GM18867 (cell line): ENCODE measurements around the gene GRK1.

Source experiments
- ATAC-seq: cut with Tn5 transposase; IDR thresholded peaks from one replicate; pipeline ENCODE4 v1.9.1; 2021; ENCODE audit warnings: mild to moderate bottlenecking, moderate library complexity; ENCODE audit not compliant: unreplicated experiment

Gene GRK1

DNA sequence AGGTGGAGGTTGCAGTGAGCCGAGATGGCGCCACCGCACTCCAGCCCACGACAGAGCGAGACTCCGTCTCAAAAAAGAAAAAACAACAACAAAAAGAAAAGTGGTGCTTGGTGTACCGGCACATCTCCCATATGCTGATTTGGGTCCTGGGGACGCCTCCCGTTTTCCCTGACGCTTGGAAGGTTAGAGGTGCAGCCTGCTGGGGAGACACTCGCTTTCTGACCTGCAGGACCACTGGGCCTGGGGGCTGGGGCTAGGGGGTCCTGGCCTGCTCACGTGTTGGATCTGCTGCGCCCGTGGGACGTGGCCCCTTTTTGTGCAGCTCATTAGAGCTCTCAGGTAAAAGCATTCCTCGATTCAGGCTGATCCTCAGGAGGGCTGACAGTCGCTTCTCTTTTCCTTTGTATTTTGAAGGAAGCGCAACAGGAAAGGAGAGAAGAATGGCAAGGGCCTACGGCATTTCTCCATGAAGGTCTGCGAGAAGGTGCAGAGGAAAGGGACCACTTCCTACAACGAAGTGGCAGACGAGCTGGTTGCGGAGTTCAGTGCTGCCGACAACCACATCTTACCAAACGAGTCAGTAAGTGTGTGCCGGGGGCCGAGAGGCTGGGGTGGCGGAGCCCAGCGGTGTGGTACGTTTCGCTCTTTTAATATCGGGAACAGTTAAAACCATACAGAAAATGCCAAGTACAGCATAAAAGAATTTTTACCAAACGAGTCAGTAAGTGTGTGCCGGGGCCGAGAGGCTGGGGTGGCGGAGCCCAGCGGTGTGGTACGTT, 34.1 kb upstream of the GRK1 start:
- ATAC-seq: no peak

DNA sequence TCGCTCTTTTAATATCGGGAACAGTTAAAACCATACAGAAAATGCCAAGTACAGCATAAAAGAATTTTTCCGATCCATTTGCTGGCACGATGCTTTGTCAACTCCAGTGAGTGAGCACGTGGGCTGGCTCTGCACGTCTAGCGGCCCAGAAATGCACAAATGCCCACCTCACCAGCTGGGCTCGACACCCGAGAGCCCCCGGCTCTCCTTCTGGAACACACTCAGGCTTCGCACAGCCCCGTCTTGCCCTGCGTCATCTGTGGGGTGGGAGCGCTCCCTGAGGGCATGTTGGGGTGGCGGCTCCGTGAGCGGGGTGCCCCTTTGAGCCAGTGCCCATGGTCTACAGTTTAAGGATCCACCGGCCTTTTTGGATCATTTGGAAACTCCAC, 33.5 kb upstream of the GRK1 start:
- no peak for ATAC-seq

DNA sequence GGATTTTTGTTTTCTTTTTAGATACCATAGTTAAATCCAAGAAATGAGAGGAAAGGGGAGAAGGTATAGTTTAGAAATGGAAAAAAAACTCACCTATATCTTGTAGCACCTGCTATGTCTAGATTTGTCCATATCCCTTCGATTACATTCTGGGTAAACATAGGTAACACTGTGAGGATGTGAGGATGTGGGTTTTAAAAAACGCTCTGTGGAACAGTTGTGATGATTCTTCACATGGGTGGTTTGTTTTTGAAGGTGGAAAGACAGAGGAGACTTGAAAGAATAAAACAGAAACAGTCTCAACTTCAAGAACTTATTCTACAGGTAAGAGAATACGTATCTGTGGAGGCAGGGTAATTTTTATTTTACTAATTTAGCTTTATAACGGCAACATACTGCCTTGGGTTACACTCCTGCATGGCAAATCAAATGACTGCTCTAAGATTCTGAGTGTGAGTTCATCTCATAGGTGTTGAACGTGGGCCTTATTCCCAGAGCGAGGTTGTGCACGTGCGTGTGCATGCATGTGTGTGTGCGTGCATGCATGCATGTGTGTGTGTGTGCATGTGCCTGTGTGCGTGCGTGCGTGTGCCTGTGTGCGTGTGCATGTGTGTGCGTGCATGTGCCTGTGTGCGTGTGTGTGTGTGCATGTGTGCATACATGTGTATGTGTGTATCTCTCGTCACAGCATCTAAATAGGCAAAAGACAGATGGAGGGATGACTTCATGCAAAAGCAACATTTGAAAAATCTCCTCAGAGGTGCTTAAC, 32.6 kb upstream of the GRK1 start:
- no peak for ATAC-seq

- ATAC-seq: no peak
These were observed 32.0 kb upstream of the GRK1 start for GRCh38 chr13:113635048-113635420.

DNA sequence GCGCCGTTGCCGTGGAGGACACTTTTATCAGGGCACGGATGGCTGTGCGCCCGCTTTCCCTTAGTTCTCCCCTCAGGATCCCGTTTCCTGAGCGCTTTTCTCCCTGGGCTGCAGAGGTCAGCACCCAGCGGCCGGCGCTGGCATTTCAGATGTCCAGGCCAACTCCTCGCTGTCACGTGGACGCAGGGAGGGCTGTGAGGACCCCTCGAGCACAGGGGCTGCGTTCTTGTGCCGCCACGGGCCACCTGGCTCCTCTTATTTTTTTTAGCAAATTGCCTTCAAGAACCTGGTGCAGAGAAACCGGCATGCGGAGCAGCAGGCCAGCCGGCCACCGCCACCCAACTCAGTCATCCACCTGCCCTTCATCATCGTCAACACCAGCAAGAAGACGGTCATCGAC, 31.3 kb upstream of the GRK1 start:
- ATAC-seq: no peak

DNA sequence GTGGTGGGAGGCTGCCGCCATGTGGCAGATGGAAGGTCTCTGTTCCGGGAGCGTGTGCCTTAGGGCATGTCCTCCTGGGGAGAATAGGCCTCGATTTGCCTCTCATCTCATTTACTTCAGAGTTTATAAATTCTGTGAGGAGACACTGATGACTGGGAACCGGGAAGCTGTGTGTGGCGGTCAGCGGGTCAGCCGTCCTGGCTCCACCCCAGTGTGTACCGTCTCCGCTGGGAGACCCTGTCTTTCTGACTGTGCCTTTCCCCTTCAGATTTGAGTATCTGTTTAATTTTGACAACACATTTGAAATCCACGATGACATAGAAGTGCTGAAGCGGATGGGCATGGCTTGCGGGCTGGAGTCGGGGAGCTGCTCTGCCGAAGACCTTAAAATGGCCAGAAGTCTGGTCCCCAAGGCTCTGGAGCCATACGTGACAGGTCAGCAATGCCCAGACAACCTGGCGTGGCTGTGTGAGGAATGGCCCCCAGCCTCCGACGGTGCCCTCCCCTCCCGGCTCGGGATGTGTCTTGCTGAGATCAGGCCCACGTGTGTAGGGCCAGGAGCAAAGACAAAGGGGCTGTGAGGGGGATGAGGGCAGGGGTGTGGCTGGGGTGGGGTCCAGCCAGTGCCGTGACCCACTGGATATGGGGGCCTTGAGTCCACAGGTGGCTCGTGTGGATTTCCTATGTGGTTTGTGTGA, 30.6 kb upstream of the GRK1 start:
- no peak for ATAC-seq

DNA sequence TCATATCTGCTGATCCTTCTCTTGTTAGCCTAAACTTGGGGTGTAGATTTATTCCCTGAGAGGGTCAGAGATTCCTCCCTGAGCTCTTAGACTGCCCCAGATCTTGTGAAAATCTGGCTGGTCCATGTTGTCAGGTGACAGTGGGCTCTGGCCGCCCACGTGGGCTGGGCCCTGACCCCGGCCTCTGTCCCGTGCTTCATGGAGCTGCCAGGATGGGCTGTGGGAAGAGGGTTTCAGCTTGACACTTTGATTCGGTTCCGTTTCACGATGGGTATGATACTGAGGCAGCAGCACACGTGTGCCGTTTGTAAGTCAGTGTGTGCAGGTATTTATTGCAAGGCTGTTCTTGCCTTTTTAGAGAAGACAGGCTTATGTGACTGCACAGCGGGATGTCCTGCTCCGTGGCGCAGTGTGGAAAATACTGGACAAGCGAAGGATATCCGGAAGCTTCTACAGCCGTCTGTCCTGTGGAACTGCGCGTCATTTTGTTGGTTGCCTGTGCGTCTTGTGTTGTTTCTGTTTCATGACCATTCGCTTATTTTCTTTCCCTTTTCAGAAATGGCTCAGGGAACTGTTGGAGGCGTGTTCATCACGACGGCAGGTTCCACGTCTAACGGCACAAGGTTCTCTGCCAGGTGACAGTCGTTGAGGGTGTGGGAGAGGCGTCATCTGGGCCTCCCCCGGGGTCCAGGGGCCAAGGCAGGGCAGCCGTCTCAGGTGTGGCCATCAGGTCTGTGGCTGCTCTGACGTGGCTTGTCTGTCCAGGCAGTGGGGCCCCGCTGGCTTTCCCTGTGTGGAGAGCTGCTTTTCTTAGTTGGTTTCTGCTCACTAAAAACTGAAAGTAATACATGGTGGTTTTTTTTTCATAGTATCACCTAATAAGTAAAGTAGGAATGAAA, 29.5 kb upstream of the GRK1 start:
- ATAC-seq: no peak

DNA sequence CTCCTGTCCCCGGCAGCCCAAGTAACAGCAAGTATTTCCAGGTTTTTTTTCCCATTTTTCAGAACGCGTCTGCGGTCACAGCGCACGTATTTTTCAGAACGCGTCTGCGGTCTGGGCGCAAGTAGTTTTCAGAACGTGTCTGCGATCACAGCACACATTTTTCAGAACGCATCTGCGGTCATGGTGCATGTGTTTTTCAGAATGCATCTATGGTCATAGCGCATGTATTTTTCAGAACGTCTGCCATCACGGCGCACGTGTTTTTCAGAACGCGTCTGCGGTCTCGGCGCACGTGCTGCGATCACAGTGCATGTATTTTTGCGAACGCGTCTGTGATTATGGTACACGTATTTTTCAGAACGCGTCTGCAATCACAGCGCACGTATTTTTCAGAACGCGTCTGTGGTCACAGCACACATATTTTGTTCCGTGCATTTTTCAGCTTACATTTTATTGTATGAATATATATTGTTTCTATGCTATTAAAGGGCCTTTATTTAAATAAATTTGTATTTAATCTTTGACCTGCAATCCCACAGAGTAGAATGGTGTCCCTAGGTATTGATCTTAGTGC, 28.8 kb upstream of the GRK1 start:
- ATAC-seq: no peak

DNA sequence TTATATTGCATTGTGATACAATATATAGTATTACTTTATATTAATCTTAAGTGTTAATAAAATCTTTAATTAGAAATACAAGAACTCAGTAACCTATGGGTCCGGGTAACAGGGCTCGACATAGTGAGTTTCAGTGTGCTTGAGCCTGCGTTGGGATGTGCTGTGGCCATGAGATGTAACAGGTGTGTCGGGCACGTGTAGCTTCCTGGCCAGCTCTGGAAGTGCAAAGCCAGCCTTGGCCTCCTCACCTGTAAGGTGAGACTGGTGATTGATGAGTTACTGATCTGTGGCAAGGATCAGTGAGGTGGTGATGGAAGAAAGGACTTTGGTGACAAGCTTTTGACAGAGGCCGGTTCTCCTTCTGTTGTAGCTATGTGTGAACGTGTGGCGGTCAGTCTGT, 28.2 kb upstream of the GRK1 start:
- ATAC-seq: no peak

DNA sequence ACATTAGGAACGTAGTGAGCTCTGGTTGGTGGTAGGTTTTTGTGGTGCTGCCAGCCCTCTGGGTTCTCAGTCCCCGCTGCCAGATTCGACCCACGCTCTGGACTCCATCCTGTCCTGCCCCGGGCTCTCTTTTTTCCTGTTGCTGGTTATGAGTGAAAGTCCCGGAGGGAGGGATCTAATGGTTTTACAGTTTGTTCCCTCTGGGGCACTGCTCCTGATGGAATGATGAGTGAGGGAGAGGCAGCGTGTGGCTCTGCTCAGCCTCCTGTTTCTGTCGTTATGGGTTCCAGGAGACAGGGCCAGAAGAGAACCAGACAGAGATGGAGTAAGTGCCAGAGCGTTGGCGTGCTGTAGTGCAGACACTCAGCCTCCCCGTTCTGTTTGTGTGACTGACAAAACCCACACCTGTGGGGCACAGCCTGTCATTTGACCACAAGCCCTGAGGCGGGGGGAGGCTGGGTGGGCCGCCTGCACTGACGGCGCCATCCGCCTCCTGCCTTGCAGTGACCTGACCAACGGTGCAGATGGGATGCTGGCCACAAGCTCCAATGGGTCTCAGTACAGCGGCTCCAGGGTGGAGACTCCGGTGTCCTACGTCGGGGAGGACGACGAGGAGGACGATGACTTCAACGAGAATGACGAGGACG, 27.3 kb upstream of the GRK1 start:
- ATAC-seq: no peak

- no peak for ATAC-seq
These were observed 25.6 kb upstream of the GRK1 start for GRCh38 chr13:113641426-113641825.

DNA sequence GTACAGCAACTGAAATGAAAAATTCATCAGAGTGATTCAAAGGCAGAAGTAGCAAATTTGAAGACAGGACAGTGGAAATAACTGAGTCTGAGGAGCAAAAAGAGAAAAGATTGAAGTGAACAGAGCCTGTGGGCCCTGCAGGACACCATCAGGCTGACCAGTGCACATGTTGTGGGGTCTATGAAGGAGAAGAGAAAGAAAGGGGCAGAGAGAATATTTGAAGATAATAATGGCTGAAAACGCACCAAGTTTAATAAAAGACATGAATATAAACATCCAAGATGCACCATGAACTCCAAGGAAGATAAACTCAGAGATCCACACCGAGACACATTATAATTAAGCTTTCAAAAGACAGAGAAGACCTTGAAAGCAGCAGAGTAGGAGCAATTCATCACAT, 24.5 kb upstream of the GRK1 start:
- no peak for ATAC-seq

- no peak for ATAC-seq
These were observed 23.4 kb upstream of the GRK1 start for GRCh38 chr13:113643593-113643992.

- no peak for ATAC-seq
These were observed 22.2 kb upstream of the GRK1 start for GRCh38 chr13:113644800-113645199.

- no peak for ATAC-seq
These were observed 21.7 kb upstream of the GRK1 start for GRCh38 chr13:113645329-113645728.

DNA sequence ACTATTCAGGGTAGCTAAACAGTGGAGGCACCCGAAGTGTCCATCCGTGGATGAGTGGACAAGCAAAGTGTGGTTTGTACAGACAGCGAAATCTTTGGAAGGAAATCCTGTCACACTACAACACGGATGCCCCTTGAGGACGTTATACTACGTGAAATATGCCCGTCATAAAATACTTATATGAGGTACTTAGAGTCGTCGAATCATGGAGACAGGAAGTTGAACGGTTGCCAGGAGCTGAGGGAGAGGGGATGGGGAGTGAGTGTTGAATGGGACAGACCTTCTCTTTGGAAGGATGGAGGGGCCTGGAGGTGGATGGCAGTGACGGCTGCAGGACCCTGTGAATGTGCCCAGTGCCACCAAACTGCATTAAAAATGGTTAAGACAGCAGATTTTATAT, 20.6 kb upstream of the GRK1 start:
- no peak for ATAC-seq

DNA sequence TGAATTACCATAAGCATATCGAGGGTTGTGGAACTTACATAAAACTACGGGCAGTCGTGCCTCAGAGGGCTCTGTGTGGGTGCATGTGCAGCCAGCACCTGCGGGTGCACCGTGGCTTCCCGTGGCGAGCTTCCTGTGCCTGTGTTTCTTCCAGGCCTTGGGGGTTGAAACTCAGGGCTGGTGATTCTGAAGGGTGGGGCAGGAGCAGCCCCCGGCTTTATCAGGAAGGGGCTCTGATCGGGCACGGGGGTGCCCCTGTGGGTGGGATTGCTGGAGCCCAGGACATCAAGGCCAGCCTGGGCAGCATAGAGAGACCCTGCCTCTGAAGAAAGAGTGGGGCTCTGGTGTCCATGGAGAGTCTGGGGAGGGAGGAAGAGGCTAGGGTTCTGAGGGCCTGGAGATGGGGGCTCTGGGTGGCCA, 20.1 kb upstream of the GRK1 start:
- no peak for ATAC-seq

DNA sequence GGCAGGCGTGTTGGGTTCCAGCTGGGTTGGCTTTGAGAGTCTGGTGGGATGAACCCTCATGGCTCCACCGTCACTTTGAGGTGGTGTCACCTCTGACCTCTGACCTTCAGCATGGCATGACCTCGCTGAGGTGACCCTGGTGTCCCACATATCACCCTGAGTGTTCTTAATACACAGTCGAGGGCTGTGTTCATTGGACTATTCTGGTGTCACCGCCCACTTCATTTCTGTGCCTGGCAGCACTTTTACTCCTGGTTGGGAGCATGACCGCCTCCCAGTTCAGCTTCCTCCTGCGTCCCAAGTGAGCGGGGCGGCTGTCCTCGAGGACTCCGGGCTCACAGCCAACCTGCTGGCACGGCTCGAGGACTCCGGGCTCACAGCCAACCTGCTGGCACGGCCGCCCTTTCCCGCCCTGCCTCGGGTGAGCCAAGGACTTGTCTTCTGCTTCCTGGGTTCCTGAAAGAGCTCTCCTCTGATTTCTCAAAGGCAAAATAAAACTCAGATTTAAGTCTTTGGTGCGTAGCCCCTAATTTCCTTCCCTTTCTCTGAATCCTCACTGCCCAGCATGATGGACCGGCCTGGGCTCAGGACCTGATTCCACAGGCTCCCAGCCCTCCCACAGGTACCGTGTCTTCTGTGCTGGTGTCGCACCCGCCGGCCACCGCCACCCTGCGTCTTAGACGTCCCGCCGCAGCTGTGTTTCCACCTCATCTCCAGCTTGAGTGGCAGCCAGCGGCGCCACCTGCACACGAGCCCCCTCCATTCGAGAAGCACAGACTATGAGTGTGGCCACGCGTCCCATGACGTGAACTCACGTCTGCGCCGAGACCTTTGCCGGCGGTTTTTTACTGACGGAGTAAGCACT, 19.4 kb upstream of the GRK1 start:
- no peak for ATAC-seq

- ATAC-seq: no peak
These were observed 18.8 kb upstream of the GRK1 start for GRCh38 chr13:113648216-113648610.
